Caco-2 (cell line): ENCODE results near the gene PDE3B. TPM values are rescaled to one million over a fixed set of nuclear protein-coding genes. Genes with fewer than 3 reads are reported as not detected.
"Not testable (repeated sequence)": the region's sequence is repeated elsewhere in the genome, so short reads cannot be mapped to it uniquely, and the experiment has no call there.

Source experiments
- BruUV-seq: library from RNA; stranded (reverse); fragments of 400-500 nt; replicated peaks from 2 replicates; lab custom pipeline; 2021; lab: Mats Ljungman, UMichigan
- CTCF ChIA-PET: fragments of 300-600 bp; sonication (Branson Sonifier 250); formaldehyde crosslinking; loops from one replicate; lab custom pipeline; 2022; ENCODE audit warnings: antibody characterized with exemption; lab: Charles Lee
- POLR2A ChIA-PET: fragments of 300-600 bp; sonication (Branson Sonifier 250); formaldehyde crosslinking; loops from one replicate; lab custom pipeline; 2022; ENCODE audit warnings: antibody characterized with exemption; lab: Charles Lee
- DNase-seq, 2 experiments: peaks; one replicate each; pipeline versions ENCODE4 v3.0.0 to v3.0.0-alpha.2; 2020 to 2022
- H3K27me3 ChIP-seq: replicated peaks from 2 replicates; pipeline ENCODE4 v1.6.0; 2011; ENCODE audit warnings: low read length; ENCODE audit not compliant: control insufficient read depth, insufficient read depth
- H3K36me3 ChIP-seq: 2 replicates; pipeline ENCODE4 v1.5.1; 2011; ENCODE audit warnings: low read length; ENCODE audit not compliant: control insufficient read depth, insufficient read depth
- H3K4me1 ChIP-seq: fragments of 250-450 bp; sonication (Bioruptor Pico); 2 replicates; pipeline ENCODE4 v1.5.1; 2020; ENCODE audit warnings: mild to moderate bottlenecking
- H3K4me3 ChIP-seq: 2 replicates; pipeline ENCODE4 v1.5.1; 2011; ENCODE audit warnings: low read depth, mild to moderate bottlenecking, control low read depth, low read length
- H3K9me3 ChIP-seq: fragments of 250-450 bp; sonication (Bioruptor Pico); 2 replicates; pipeline ENCODE4 v1.5.1; 2020; ENCODE audit warnings: mild to moderate bottlenecking, moderate library complexity
- H3K27ac Mint-ChIP-seq: one replicate; pipeline ENCODE4 v1.8.0; 2022; ENCODE audit warnings: mixed read lengths; ENCODE audit not compliant: unreplicated experiment
- H3K27me3 Mint-ChIP-seq: one replicate; pipeline ENCODE4 v1.8.0; 2022; ENCODE audit warnings: mixed read lengths; ENCODE audit not compliant: insufficient read depth, unreplicated experiment
- H3K36me3 Mint-ChIP-seq: one replicate; pipeline ENCODE4 v1.8.0; 2022; ENCODE audit warnings: mild to moderate bottlenecking, mixed read lengths; ENCODE audit not compliant: insufficient read depth, unreplicated experiment
- H3K4me1 Mint-ChIP-seq: one replicate; pipeline ENCODE4 v1.8.0; 2022; ENCODE audit warnings: low read depth, mixed read lengths; ENCODE audit not compliant: unreplicated experiment
- H3K4me3 Mint-ChIP-seq: one replicate; pipeline ENCODE4 v1.8.0; 2022; ENCODE audit warnings: mild to moderate bottlenecking, moderate library complexity, mixed read lengths; ENCODE audit not compliant: unreplicated experiment
- H3K9me3 Mint-ChIP-seq: one replicate; pipeline ENCODE4 v1.8.0; 2022; ENCODE audit warnings: mixed read lengths; ENCODE audit not compliant: unreplicated experiment
- intact Hi-C: fragments of 100-400 bp; cut with micrococcal nuclease; formaldehyde crosslinking; loops from one replicate; pipeline ENCODE4 v1.10.0; 2022; ENCODE audit not compliant: unreplicated experiment
- total RNA-seq: library from RNA; stranded (reverse); gene quantifications from 2 replicates; pipeline ENCODE4 v1.2.3, GENCODE V29; 2022
- TF ChIP-seq, protein P1 (sequence below), 2 experiments: fragments of 200-600 bp in 1 of 2; IDR thresholded peaks; 1 replicate in 1 of 2; 2 replicates in 1 of 2; pipeline versions ENCODE4 v1.5.1 to v1.8.0; 2011 to 2022; ENCODE audit warnings: antibody characterized with exemption in 1 of 2, control low read depth in 1 of 2, inconsistent platforms in 1 of 2, low read depth in 1 of 2, low read length in 1 of 2, mild to moderate bottlenecking in 1 of 2, moderate library complexity in 1 of 2; ENCODE audit not compliant: insufficient read depth in 1 of 2, severe bottlenecking in 1 of 2, unreplicated experiment in 1 of 2

The PDE3B gene
- total RNA-seq, 1 experiment from 2014 or later, result 21.8 TPM

DNA sequence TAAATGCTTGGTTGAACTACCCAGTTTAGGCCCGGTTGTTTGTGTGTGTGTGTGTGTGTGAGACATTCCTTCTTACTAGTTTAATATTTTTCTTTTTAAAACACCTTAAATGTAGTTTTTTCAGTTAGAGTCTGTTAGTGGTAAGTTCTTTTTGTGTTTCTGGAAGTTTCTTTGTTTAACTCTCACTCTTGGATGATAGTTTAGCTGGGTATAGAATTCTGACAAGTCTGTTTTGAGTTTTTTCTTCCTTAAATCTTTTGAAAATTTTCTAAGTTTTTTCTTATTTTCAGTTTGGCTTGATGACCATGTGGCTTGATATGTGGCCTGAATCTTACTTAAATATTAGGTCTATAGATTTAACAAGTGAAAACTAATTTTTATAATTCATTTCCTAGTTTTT, 60.1 kb downstream of the PDE3B start:
- no peak overlapping the region for H3K4me3 ChIP-seq
- intact Hi-C loops, result no loop called here
- Mint-ChIP-seq H3K36me3 (no peaks in the 10 kb centered on the region), H3K9me3 (peaks cover 49% of the 10 kb centered on the region), H3K4me1 (no peaks in the 10 kb centered on the region), H3K27ac (no peak overlapping the region), H3K4me3 (no peak overlapping the region), H3K27me3 (no peaks in the 10 kb centered on the region)
- CTCF ChIA-PET, result no interaction called here
- H3K36me3 ChIP-seq, result no peaks in the 10 kb centered on the region
- TF ChIP-seq, protein P1, sequence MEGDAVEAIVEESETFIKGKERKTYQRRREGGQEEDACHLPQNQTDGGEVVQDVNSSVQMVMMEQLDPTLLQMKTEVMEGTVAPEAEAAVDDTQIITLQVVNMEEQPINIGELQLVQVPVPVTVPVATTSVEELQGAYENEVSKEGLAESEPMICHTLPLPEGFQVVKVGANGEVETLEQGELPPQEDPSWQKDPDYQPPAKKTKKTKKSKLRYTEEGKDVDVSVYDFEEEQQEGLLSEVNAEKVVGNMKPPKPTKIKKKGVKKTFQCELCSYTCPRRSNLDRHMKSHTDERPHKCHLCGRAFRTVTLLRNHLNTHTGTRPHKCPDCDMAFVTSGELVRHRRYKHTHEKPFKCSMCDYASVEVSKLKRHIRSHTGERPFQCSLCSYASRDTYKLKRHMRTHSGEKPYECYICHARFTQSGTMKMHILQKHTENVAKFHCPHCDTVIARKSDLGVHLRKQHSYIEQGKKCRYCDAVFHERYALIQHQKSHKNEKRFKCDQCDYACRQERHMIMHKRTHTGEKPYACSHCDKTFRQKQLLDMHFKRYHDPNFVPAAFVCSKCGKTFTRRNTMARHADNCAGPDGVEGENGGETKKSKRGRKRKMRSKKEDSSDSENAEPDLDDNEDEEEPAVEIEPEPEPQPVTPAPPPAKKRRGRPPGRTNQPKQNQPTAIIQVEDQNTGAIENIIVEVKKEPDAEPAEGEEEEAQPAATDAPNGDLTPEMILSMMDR (IDR thresholded peaks at IDR 0.05; ENCODE audit: insufficient read depth in 1 of 2, low read depth in 1 of 2, low read length in 1 of 2, severe bottlenecking in 1 of 2, unreplicated experiment in 1 of 2), result no peak
- DNase-seq, result no peak
- H3K27me3 ChIP-seq, result no peaks in the 10 kb centered on the region
- H3K4me1 ChIP-seq, result no peaks in the 10 kb centered on the region
- POLR2A ChIA-PET, result no interaction called here
- no TSS peak for BruUV-seq
- peaks cover 18% of the 10 kb centered on the region; the same call in 1 of the 2 replicates for H3K9me3 ChIP-seq

DNA sequence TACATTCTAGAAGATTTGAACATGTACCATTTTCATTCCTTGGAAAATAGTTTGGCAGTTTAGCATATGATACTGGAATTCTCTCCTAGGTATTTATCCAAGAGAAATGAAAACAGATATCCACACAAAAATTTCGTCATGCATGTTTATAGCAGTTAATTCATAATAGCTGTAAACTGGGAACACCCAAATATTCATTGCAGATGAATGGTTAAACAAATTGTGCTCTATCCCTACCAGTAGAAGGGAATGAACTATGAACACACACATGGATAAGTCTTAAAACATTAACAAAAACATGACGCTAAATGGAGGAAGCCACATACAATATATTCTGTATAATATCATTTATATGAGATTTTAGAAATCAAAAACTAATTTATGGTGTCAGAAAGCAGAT, 61.5 kb downstream of the PDE3B start:
- Histone ChIP-seq H3K4me3 (no peak overlapping the region), H3K9me3 (peaks cover 18% of the 10 kb centered on the region; the same call in 1 of the 2 replicates), H3K4me1 (no peaks in the 10 kb centered on the region), H3K36me3 (no peaks in the 10 kb centered on the region), H3K27me3 (no peaks in the 10 kb centered on the region)
- TF ChIP-seq, protein P1 (IDR thresholded peaks at IDR 0.05; ENCODE audit: insufficient read depth in 1 of 2, low read depth in 1 of 2, low read length in 1 of 2, severe bottlenecking in 1 of 2, unreplicated experiment in 1 of 2), result no peak
- Mint-ChIP-seq H3K36me3 (no peaks in the 10 kb centered on the region), H3K4me1 (no peaks in the 10 kb centered on the region), H3K4me3 (no peak overlapping the region), H3K27ac (no peak overlapping the region), H3K27me3 (no peaks in the 10 kb centered on the region), H3K9me3 (peaks cover 49% of the 10 kb centered on the region)
- POLR2A ChIA-PET, result no interaction called here
- BruUV-seq, result no TSS peak
- intact Hi-C loops, result no loop called here
- DNase-seq, result no peak
- CTCF ChIA-PET, result no interaction called here

DNA sequence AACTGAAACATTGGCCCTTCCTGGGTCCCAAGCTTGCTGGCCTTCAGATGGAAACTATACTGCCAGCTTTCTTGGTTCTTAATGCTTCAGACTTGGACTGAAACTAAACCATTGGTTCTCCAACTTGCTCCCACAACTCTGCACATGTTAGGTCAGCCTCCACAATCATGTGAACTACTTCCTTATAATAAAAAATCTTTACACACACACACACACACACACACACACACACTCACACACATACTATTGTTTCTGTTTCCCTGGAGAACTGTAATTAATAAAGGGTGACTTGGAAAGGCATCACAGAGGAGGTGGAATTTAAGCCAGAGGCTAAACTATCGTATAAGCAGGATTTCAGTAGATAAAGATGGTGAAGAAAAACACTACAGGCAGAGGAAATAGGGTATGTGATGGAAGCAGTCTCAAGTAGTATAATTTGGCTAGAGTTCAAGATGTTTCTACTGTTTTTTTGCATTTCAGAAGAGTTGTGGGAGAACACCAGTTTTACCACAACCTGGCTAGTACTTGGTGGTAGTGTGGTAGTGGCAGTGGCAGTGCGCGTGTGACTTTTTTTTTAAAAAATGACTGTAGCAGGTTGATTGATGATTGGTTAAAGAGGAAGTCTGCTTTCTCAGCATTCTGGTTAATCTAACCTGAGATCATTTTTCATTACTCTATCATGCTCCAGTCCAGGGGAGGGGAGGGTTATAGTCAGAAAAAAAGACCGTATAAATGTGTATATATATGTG, 70.1 kb downstream of the PDE3B start:
- Histone ChIP-seq H3K9me3 (no peaks in the 10 kb centered on the region), H3K27me3 (no peaks in the 10 kb centered on the region), H3K4me1 (no peaks in the 10 kb centered on the region), H3K4me3 (no peak overlapping the region), H3K36me3 (no peaks in the 10 kb centered on the region)
- Mint-ChIP-seq H3K4me3 (no peak overlapping the region), H3K27ac (no peak overlapping the region), H3K4me1 (no peaks in the 10 kb centered on the region), H3K9me3 (no peaks in the 10 kb centered on the region), H3K27me3 (no peaks in the 10 kb centered on the region), H3K36me3 (no peaks in the 10 kb centered on the region)
- no peak for DNase-seq
- CTCF ChIA-PET, result interaction anchor here (0.6 kb wide), 1 partner anchor 840 kb away, joined by 3 read pairs; no protein-coding TSS in a partner anchor
- intact Hi-C loops, result no loop called here
- POLR2A ChIA-PET, result no interaction called here
- no TSS peak for BruUV-seq
- TF ChIP-seq, protein P1 (IDR thresholded peaks at IDR 0.05; ENCODE audit: insufficient read depth in 1 of 2, low read depth in 1 of 2, low read length in 1 of 2, severe bottlenecking in 1 of 2, unreplicated experiment in 1 of 2), result no peak

DNA sequence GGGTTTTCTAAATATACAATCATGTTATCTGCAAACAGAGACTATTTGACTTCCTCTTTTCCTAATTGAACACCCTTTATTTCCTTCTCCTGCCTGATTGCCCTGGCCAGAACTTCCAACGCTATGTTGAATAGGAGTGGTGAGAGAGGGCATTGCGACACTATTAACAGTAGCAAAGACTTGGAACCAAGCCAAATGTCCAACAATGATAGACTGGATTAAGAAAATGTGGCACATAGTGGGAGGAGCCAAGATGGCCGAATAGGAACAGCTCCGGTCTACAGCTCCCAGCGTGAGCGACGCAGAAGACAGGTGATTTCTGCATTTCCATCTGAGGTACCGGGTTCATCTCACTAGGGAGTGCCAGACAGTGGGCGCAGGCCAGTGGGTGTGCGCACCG, 72.1 kb downstream of the PDE3B start:
- DNase-seq, H3K27me3 Mint-ChIP-seq, H3K9me3 ChIP-seq, CTCF ChIA-PET, H3K4me1 Mint-ChIP-seq, H3K27ac Mint-ChIP-seq, H3K9me3 Mint-ChIP-seq, POLR2A ChIA-PET, H3K36me3 Mint-ChIP-seq, H3K36me3 ChIP-seq, intact Hi-C loops, BruUV-seq, H3K27me3 ChIP-seq, H3K4me1 ChIP-seq: not testable (repeated sequence)
- H3K4me3 Mint-ChIP-seq, result peak overlapping the region; percentile 64
- peak overlapping the region; percentile 16 for H3K4me3 ChIP-seq
